C4-2B (cell line): ENCODE results near the gene EGR4.

Experiments used
- ZFX ChIP-seq: fragments of 450-650 bp; IDR thresholded peaks from 2 replicates; pipeline ENCODE4 v1.6.1; 2017
- TF ChIP-seq, protein P1 (sequence below): fragments of 450-650 bp; conservative IDR thresholded peaks from 2 replicates; pipeline ENCODE4 v1.5.1; 2017; ENCODE audit warnings: mild to moderate bottlenecking

DNA sequence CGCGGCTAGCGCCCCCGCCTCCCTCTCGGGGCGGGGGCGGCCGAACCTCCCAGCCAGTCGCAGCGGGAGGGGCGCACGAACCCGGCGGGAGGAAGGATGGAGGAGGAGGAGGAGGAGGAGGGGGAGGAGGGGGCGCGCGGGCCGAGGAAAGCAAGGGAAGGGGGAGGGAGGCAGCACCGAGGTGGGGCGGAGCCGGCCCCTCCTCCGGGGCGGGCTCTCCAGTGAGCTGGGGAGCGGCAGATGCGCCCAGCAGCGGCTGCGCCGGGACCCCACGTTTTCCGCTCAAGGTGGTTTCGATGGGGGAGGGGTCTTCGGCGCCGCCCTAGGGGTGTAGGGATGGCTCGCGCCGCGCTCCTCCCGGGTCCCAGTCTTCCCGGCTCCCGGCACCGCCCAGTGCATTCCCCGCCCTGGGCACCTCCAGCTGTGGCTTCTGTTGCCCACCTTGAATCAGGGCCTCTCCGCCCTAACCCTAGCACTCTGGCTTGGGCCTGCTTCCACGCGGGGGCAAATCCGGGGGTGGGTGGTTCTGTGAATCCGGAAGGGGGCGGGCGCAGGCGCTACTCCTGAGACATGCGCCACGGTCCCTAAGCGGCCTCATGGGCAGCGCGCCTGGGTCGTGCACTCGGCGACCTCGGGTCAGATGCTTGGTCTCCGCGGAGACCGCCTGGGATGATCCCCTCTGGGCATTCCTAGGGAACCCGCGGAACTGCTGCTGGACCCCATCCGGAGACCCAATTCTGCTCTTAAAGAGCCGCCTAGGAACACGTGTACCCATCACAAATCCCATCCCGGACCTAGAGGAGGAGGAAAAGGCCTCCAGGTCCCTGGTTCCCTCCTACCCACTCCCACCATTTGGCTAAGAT, 8.8 kb downstream of the EGR4 start, which contains the start of gene FBXO41:
- TF ChIP-seq, protein P1, sequence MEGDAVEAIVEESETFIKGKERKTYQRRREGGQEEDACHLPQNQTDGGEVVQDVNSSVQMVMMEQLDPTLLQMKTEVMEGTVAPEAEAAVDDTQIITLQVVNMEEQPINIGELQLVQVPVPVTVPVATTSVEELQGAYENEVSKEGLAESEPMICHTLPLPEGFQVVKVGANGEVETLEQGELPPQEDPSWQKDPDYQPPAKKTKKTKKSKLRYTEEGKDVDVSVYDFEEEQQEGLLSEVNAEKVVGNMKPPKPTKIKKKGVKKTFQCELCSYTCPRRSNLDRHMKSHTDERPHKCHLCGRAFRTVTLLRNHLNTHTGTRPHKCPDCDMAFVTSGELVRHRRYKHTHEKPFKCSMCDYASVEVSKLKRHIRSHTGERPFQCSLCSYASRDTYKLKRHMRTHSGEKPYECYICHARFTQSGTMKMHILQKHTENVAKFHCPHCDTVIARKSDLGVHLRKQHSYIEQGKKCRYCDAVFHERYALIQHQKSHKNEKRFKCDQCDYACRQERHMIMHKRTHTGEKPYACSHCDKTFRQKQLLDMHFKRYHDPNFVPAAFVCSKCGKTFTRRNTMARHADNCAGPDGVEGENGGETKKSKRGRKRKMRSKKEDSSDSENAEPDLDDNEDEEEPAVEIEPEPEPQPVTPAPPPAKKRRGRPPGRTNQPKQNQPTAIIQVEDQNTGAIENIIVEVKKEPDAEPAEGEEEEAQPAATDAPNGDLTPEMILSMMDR: no peak
- no peak for TF ChIP-seq ZFX
